Ascending aorta (tissue), 2 donors: ENCODE results near the gene GLT8D2. TPM values are rescaled to one million over a fixed set of nuclear protein-coding genes. Genes with fewer than 3 reads are reported as not detected.

ENCODE experiments used
- DNase-seq, 2 donors: peaks; one replicate each; pipeline ENCODE4 v3.0.0-alpha.2; 2019; ENCODE audit warnings: low spot score in 2 of 2
- H3K27ac ChIP-seq, 2 donors: fragments of 200-600 bp; sonication (generic); one replicate each; pipeline ENCODE4 v1.5.1; 2016 to 2017; ENCODE audit warnings: mild to moderate bottlenecking in 1 of 2
- H3K27me3 ChIP-seq: fragments of 200-600 bp; sonication (generic); one replicate; pipeline ENCODE4 v1.5.1; 2017
- H3K36me3 ChIP-seq, 2 donors: fragments of 200-600 bp; sonication (generic); one replicate each; pipeline ENCODE4 v1.5.1; 2016
- H3K4me1 ChIP-seq, 2 donors: fragments of 200-600 bp; sonication (generic); one replicate each; pipeline ENCODE4 v1.5.1; 2016 to 2017; ENCODE audit warnings: mild to moderate bottlenecking in 1 of 2
- H3K4me3 ChIP-seq, 2 donors: fragments of 200-600 bp; sonication (generic); one replicate each; pipeline ENCODE4 v1.5.1; 2016 to 2017; ENCODE audit warnings: mild to moderate bottlenecking in 1 of 2
- H3K9me3 ChIP-seq, 2 donors: fragments of 200-600 bp; sonication (generic); one replicate each; pipeline ENCODE4 v1.5.1; 2016
- CTCF ChIP-seq, 3 experiments: fragments of 200-600 bp in 2 of 3; fragments of 450-650 bp in 1 of 3; sonication (generic) in 2 of 3; IDR thresholded peaks; one replicate each; pipeline ENCODE4 v1.5.1; 2016 to 2019; ENCODE audit warnings: antibody characterized with exemption in 3 of 3, mild to moderate bottlenecking in 1 of 3, moderate library complexity in 1 of 3
- intact Hi-C: fragments of 100-400 bp; cut with DNase I; formaldehyde crosslinking; loops from one replicate; pipeline ENCODE4 v1.15.1; 2023
- total RNA-seq: library from RNA; depleted of rRNA; stranded (reverse); fragments of >200 nt; gene quantifications from one replicate; pipeline ENCODE4 v1.1.0, GENCODE V29; 2016

GLT8D2 gene
- total RNA-seq, 1 donor from 2014 or later = 72.3 TPM

GRCh38 chr12:103952497-103952896 lies 97.5 kb downstream of the GLT8D2 start:
- Histone ChIP-seq H3K9me3 (no peaks in the 10 kb centered on the region), H3K4me1 (peaks cover 0 to 12% of the 10 kb centered on the region in 2 donors), H3K27ac (no peak overlapping the region), H3K36me3 (peaks cover 54 to 65% of the 10 kb centered on the region in 2 donors), H3K27me3 (no peaks in the 10 kb centered on the region), H3K4me3 (no peak overlapping the region)
- TF ChIP-seq CTCF (IDR thresholded peaks at IDR 0.05) = no peak
- no peak for DNase-seq
- intact Hi-C loops = no loop called here

- no peak for TF ChIP-seq CTCF (IDR thresholded peaks at IDR 0.05)
- intact Hi-C loops = no loop called here
- Histone ChIP-seq H3K9me3 (no peaks in the 10 kb centered on the region), H3K4me1 (no peaks in the 10 kb centered on the region), H3K4me3 (no peak overlapping the region), H3K27ac (no peak overlapping the region), H3K36me3 (peaks cover 88 to 98% of the 10 kb centered on the region in 2 donors), H3K27me3 (no peaks in the 10 kb centered on the region)
- DNase-seq = no peak
Observed at GRCh38 chr12:103948746-103949406, 101.1 kb downstream of the GLT8D2 start.

- Histone ChIP-seq H3K27ac (no peak overlapping the region), H3K27me3 (no peaks in the 10 kb centered on the region), H3K9me3 (no peaks in the 10 kb centered on the region), H3K36me3 (peaks cover 91 to 98% of the 10 kb centered on the region in 2 donors), H3K4me3 (no peak overlapping the region), H3K4me1 (no peaks in the 10 kb centered on the region)
- intact Hi-C loops = no loop called here
- no peak for DNase-seq
- TF ChIP-seq CTCF (IDR thresholded peaks at IDR 0.05) = no peak
Observed at GRCh38 chr12:103947871-103948555, 102.0 kb downstream of the GLT8D2 start.

GRCh38 chr12:103944964-103945363 lies 105.0 kb downstream of the GLT8D2 start:
- intact Hi-C loops = no loop called here
- TF ChIP-seq CTCF (IDR thresholded peaks at IDR 0.05) = no peak

More at GRCh38 chr12:103944964-103945363, 105.0 kb downstream of the GLT8D2 start:
- Histone ChIP-seq H3K4me3 (no peak overlapping the region), H3K4me1 (no peaks in the 10 kb centered on the region), H3K27me3 (no peaks in the 10 kb centered on the region), H3K9me3 (no peaks in the 10 kb centered on the region), H3K36me3 (peaks cover 96 to 100% of the 10 kb centered on the region in 2 donors), H3K27ac (no peak overlapping the region)
- DNase-seq = no peak

Other genes with a start within 250 kb of the GLT8D2 start
- 6.6 TPM for gene NT5DC3, start 209.0 kb downstream of the GLT8D2 start, total RNA-seq
- gene HSP90B1, start 119.8 kb downstream of the GLT8D2 start, total RNA-seq = 250 TPM
- gene TDG, start 84.3 kb downstream of the GLT8D2 start, total RNA-seq = 11.8 TPM
- gene HCFC2, start 14.3 kb upstream of the GLT8D2 start, total RNA-seq = 9.8 TPM
- 62.8 TPM for gene NFYB, start 88.0 kb upstream of the GLT8D2 start, total RNA-seq
- 67.4 TPM for gene TXNRD1, start 165.6 kb upstream of the GLT8D2 start, total RNA-seq